Thyroid gland (tissue), 4 donors: ENCODE results near the gene SPTY2D1.

ENCODE experiments used
- POLR2A ChIP-seq, 2 donors: fragments of 450-650 bp; IDR thresholded peaks; one replicate each; pipeline ENCODE4 v1.6.1; 2017; ENCODE audit warnings: antibody characterized with exemption in 2 of 2, mild to moderate bottlenecking in 2 of 2, moderate library complexity in 1 of 2
- TF ChIP-seq, protein P1 (sequence below), 6 experiments: fragments of 200-600 bp in 3 of 6; fragments of 450-650 bp in 3 of 6; sonication (generic) in 3 of 6; IDR thresholded peaks; one replicate each; pipeline ENCODE4 v1.5.1; 2016 to 2019; ENCODE audit warnings: antibody characterized with exemption in 6 of 6, mild to moderate bottlenecking in 2 of 6, inconsistent platforms in 1 of 6, moderate library complexity in 1 of 6

DNA sequence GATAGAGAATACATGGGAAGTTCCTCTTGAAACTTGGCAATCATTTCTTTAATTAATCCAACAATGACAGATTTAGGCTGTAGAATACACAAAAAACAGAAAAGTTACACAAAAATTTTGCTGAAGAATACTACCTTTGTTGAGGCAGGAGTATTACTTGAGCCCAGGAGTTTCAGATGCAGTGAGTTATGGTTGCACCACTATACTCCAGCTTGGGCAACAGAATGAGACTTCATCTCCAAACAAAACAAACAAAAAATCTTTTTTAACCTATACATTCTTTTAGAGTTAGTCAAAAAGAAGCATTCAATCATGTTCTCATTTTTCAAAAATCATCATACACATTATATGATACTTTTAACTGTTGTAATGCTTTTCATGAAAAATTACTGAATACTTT, 67.7 kb downstream of the SPTY2D1 start:
- TF ChIP-seq, protein P1, sequence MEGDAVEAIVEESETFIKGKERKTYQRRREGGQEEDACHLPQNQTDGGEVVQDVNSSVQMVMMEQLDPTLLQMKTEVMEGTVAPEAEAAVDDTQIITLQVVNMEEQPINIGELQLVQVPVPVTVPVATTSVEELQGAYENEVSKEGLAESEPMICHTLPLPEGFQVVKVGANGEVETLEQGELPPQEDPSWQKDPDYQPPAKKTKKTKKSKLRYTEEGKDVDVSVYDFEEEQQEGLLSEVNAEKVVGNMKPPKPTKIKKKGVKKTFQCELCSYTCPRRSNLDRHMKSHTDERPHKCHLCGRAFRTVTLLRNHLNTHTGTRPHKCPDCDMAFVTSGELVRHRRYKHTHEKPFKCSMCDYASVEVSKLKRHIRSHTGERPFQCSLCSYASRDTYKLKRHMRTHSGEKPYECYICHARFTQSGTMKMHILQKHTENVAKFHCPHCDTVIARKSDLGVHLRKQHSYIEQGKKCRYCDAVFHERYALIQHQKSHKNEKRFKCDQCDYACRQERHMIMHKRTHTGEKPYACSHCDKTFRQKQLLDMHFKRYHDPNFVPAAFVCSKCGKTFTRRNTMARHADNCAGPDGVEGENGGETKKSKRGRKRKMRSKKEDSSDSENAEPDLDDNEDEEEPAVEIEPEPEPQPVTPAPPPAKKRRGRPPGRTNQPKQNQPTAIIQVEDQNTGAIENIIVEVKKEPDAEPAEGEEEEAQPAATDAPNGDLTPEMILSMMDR (IDR thresholded peaks at IDR 0.05): no peak
- TF ChIP-seq POLR2A (IDR thresholded peaks at IDR 0.05): no peak
